A673 (cell line): ENCODE results near the gene TMEM121B. TPM values are rescaled to one million over a fixed set of nuclear protein-coding genes. Genes with fewer than 3 reads are reported as not detected.

ENCODE experiments used
- BruUV-seq: library from RNA; stranded (reverse); fragments of 400-500 nt; replicated peaks from 2 replicates; lab custom pipeline; 2021; lab: Mats Ljungman, UMichigan
- CTCF ChIA-PET: fragments of 300-600 bp; sonication (Branson Sonifier 250); formaldehyde crosslinking; loops from one replicate; lab custom pipeline; 2022; ENCODE audit warnings: antibody characterized with exemption; lab: Charles Lee
- POLR2A ChIA-PET: fragments of 300-600 bp; sonication (Branson Sonifier 250); formaldehyde crosslinking; loops from one replicate; lab custom pipeline; 2022; ENCODE audit warnings: antibody characterized with exemption; ENCODE audit not compliant: low non-redundant PET; lab: Charles Lee
- DNase-seq: peaks from one replicate; pipeline ENCODE4 v3.0.0-alpha.2; 2015; ENCODE audit warnings: low spot score
- H3K27ac ChIP-seq: fragments of 200-600 bp; sonication (generic); 2 replicates; pipeline ENCODE4 v1.5.1; 2016; ENCODE audit warnings: mixed run types, low read depth, mild to moderate bottlenecking, mixed read lengths, antibody characterized with exemption, low read length; ENCODE audit not compliant: poor library complexity, severe bottlenecking
- H3K27me3 ChIP-seq: fragments of 200-600 bp; sonication (generic); replicated peaks from 2 replicates; pipeline ENCODE4 v1.6.1; 2017; ENCODE audit warnings: mixed run types, low read depth, mild to moderate bottlenecking, mixed read lengths, antibody characterized with exemption, low read length; ENCODE audit not compliant: insufficient read depth, poor library complexity
- H3K36me3 ChIP-seq: fragments of 200-600 bp; sonication (generic); 2 replicates; pipeline ENCODE4 v1.6.1; 2016; ENCODE audit warnings: mixed run types, mild to moderate bottlenecking, mixed read lengths, antibody characterized with exemption, low read length; ENCODE audit not compliant: insufficient read depth, poor library complexity, severe bottlenecking
- H3K4me1 ChIP-seq: fragments of 200-600 bp; sonication (generic); 2 replicates; pipeline ENCODE4 v1.6.1; 2017; ENCODE audit warnings: mixed run types, mild to moderate bottlenecking, mixed read lengths, antibody characterized with exemption, low read length; ENCODE audit not compliant: insufficient read depth, poor library complexity, severe bottlenecking
- H3K4me3 ChIP-seq: fragments of 200-600 bp; sonication (generic); 2 replicates; pipeline ENCODE4 v1.5.1; 2016; ENCODE audit warnings: low read depth, mixed run types, mild to moderate bottlenecking, mixed read lengths, low read length; ENCODE audit not compliant: poor library complexity, severe bottlenecking
- H3K9me3 ChIP-seq: fragments of 200-600 bp; sonication (generic); 2 replicates; pipeline ENCODE4 v1.6.1; 2016; ENCODE audit warnings: mixed run types, low read depth, mild to moderate bottlenecking, mixed read lengths, antibody characterized with exemption, low read length; ENCODE audit not compliant: poor library complexity, severe bottlenecking
- CTCF ChIP-seq: fragments of 300-800, 200-600 bp; sonication (generic); conservative IDR thresholded peaks from 2 replicates; pipeline ENCODE4 v1.5.1; 2017; ENCODE audit warnings: low read depth, mild to moderate bottlenecking, antibody characterized with exemption, low read length, moderate library complexity, mixed read lengths
- EZH2 ChIP-seq: fragments of 200-600 bp; sonication (generic); IDR thresholded peaks from 2 replicates; pipeline ENCODE4 v1.6.1; 2017; ENCODE audit warnings: borderline replicate concordance, low read depth, mild to moderate bottlenecking, mixed read lengths, antibody characterized with exemption, low read length; ENCODE audit not compliant: poor library complexity, severe bottlenecking
- intact Hi-C: fragments of 100-400 bp; cut with micrococcal nuclease; formaldehyde crosslinking; loops from one replicate; pipeline ENCODE4 v1.10.0; 2022; ENCODE audit not compliant: unreplicated experiment
- total RNA-seq: library from RNA; stranded (reverse); gene quantifications from 2 replicates; pipeline ENCODE4 v1.2.3, GENCODE V29; 2021

TMEM121B gene
- total RNA-seq, 1 experiment from 2014 or later, result 2.5 TPM

GRCh38 chr22:17102297-17102667 is 18.9 kb downstream of the TMEM121B start:
- CTCF ChIA-PET, result no interaction called here
- Histone ChIP-seq H3K9me3 (no peaks in the 10 kb centered on the region), H3K4me3 (no peak overlapping the region), H3K36me3 (peaks cover 5% of the 10 kb centered on the region), H3K4me1 (no peaks in the 10 kb centered on the region), H3K27me3 (no peaks in the 10 kb centered on the region), H3K27ac (no peak overlapping the region)
- no TSS peak for BruUV-seq
- POLR2A ChIA-PET, result no interaction called here
- intact Hi-C loops, result no loop called here
- TF ChIP-seq CTCF, result no peak
- no peak for TF ChIP-seq EZH2
- DNase-seq, result no peak

GRCh38 chr22:17101475-17102296 is 19.5 kb downstream of the TMEM121B start:
- TF ChIP-seq EZH2 (no peak), CTCF (no peak)
- Histone ChIP-seq H3K27ac (no peak overlapping the region), H3K4me1 (no peaks in the 10 kb centered on the region), H3K36me3 (peaks cover 5% of the 10 kb centered on the region), H3K27me3 (no peaks in the 10 kb centered on the region), H3K9me3 (no peaks in the 10 kb centered on the region), H3K4me3 (no peak overlapping the region)
- intact Hi-C loops, result no loop called here
- no TSS peak for BruUV-seq
- ChIA-PET POLR2A (no interaction called here), CTCF (no interaction called here)
- no peak for DNase-seq

GRCh38 chr22:17100621-17101020 is 20.5 kb downstream of the TMEM121B start:
- Histone ChIP-seq H3K4me3 (no peak overlapping the region), H3K27ac (no peak overlapping the region)
- no TSS peak for BruUV-seq

More at GRCh38 chr22:17100621-17101020, 20.5 kb downstream of the TMEM121B start:
- TF ChIP-seq EZH2 (no peak), CTCF (no peak)
- intact Hi-C loops, result no loop called here
- ChIA-PET POLR2A (no interaction called here), CTCF (no interaction called here)
- Histone ChIP-seq H3K27me3 (no peaks in the 10 kb centered on the region), H3K9me3 (no peaks in the 10 kb centered on the region), H3K36me3 (peaks cover 5% of the 10 kb centered on the region), H3K4me1 (no peaks in the 10 kb centered on the region)
- DNase-seq, result no peak
